HCT116 (cell line): ENCODE results near the gene ITGA7. TPM values are rescaled to one million over a fixed set of nuclear protein-coding genes. Genes with fewer than 3 reads are reported as not detected.

Source experiments
- ATAC-seq: fragments of 200-7000 bp; cut with Tn5 transposase; 2 replicates; pipeline ENCODE4 v1.9.1; 2020; ENCODE audit warnings: mild to moderate bottlenecking, moderate library complexity
- BruUV-seq: library from RNA; stranded (reverse); fragments of 400-500 nt; replicated peaks from 2 replicates; lab custom pipeline; 2021; lab: Mats Ljungman, UMichigan
- CTCF ChIA-PET: fragments of 300-600 bp; sonication (Branson Sonifier 250); formaldehyde crosslinking; loops from one replicate; lab custom pipeline; 2021; ENCODE audit warnings: antibody characterized with exemption; lab: Charles Lee
- POLR2A ChIA-PET: fragments of 300-600, 350-600 bp; sonication (Branson Sonifier 250); formaldehyde crosslinking; loops from one replicate; lab custom pipeline; 2021; ENCODE audit warnings: antibody characterized with exemption; lab: Charles Lee
- RAD21 ChIA-PET, 2 experiments: fragments of 300-600 bp; sonication (Branson Sonifier 250); formaldehyde crosslinking; loops; one replicate each; lab custom pipeline; 2023; ENCODE audit warnings: low total read pairs in 2 of 2; ENCODE audit not compliant: uncharacterized antibody in 2 of 2, unreplicated experiment in 2 of 2, low non-redundant PET in 1 of 2; lab: Charles Lee
- DNase-seq: peaks from one replicate; pipeline ENCODE4 v3.0.0-alpha.2; 2010; ENCODE audit warnings: low read depth, low spot score
- H2AFZ ChIP-seq: fragments of 200-600 bp; shearing (Covaris generic), sonication (generic); 2 replicates; pipeline ENCODE4 v1.6.1; 2017; ENCODE audit warnings: low read depth, mixed run types, mixed read lengths, antibody characterized with exemption, low read length; ENCODE audit not compliant: poor library complexity, severe bottlenecking
- H3K27ac ChIP-seq: 2 replicates; pipeline ENCODE4 v1.5.1; 2012; ENCODE audit warnings: low read depth, low read length
- H3K27me3 ChIP-seq: fragments of 200-600 bp; sonication (generic); 2 replicates; pipeline ENCODE4 v1.6.1; 2016; ENCODE audit warnings: mixed run types, low read length, mixed read lengths; ENCODE audit not compliant: insufficient read depth
- H3K36me3 ChIP-seq, 2 experiments: fragments of 200-500 bp in 1 of 2; fragments of 200-600 bp in 1 of 2; sonication (Bioruptor generic) in 1 of 2; sonication (generic) in 1 of 2; 2 replicates each; pipeline versions ENCODE4 v1.5.1 to v1.6.1; 2014 to 2016; ENCODE audit warnings: low read length in 2 of 2, inconsistent platforms in 1 of 2, mixed read lengths in 1 of 2, mixed run types in 1 of 2; ENCODE audit not compliant: insufficient read depth in 2 of 2, control insufficient read depth in 1 of 2
- H3K4me1 ChIP-seq, 2 experiments: fragments of 200-600 bp in 1 of 2; sonication (generic) in 1 of 2; 2 replicates each; pipeline versions ENCODE4 v1.5.1 to v1.6.1; 2012 to 2017; ENCODE audit warnings: low read length in 2 of 2, inconsistent platforms in 1 of 2, mild to moderate bottlenecking in 1 of 2, mixed read lengths in 1 of 2, mixed run types in 1 of 2, moderate library complexity in 1 of 2; ENCODE audit not compliant: insufficient read depth in 2 of 2, control insufficient read depth in 1 of 2
- H3K4me2 ChIP-seq: fragments of 200-600 bp; sonication (generic); 2 replicates; pipeline ENCODE4 v1.6.1; 2017; ENCODE audit warnings: mixed run types, low read length, mixed read lengths
- H3K4me3 ChIP-seq, 2 experiments: fragments of 200-600 bp in 1 of 2; sonication (generic) in 1 of 2; replicated peaks in 1 of 2; 2 replicates each; pipeline ENCODE4 v1.5.1; 2011 to 2016; ENCODE audit warnings: low read length in 2 of 2, control low read depth in 1 of 2, low read depth in 1 of 2, mild to moderate bottlenecking in 1 of 2, mixed read lengths in 1 of 2, mixed run types in 1 of 2
- H3K79me2 ChIP-seq: fragments of 200-600 bp; sonication (generic); 2 replicates; pipeline ENCODE4 v1.6.1; 2017; ENCODE audit warnings: mild to moderate bottlenecking, mixed run types, low read length, moderate library complexity, mixed read lengths; ENCODE audit not compliant: insufficient read depth
- H3K9ac ChIP-seq: fragments of 200-600 bp; sonication (generic); 2 replicates; pipeline ENCODE4 v1.6.1; 2016; ENCODE audit warnings: low read length, mixed read lengths
- H3K9me2 ChIP-seq: fragments of 200-600 bp; sonication (generic), shearing (Covaris generic); 2 replicates; pipeline ENCODE4 v1.6.1; 2017; ENCODE audit warnings: mixed run types, mild to moderate bottlenecking, moderate library complexity; ENCODE audit not compliant: insufficient read depth
- H3K9me3 ChIP-seq, 2 experiments: fragments of 200-500 bp in 1 of 2; fragments of 200-600 bp in 1 of 2; sonication (Bioruptor generic) in 1 of 2; sonication (generic) in 1 of 2; 2 replicates each; pipeline ENCODE4 v1.6.1; 2014 to 2017; ENCODE audit warnings: low read length in 2 of 2, mixed read lengths in 2 of 2, inconsistent platforms in 1 of 2, low read depth in 1 of 2, mild to moderate bottlenecking in 1 of 2, mixed run types in 1 of 2, moderate library complexity in 1 of 2; ENCODE audit not compliant: control insufficient read depth in 1 of 2, insufficient read depth in 1 of 2
- H4K20me1 ChIP-seq: fragments of 200-600 bp; sonication (generic), shearing (Covaris generic); 2 replicates; pipeline ENCODE4 v1.6.1; 2017; ENCODE audit warnings: mixed run types, mild to moderate bottlenecking, moderate library complexity; ENCODE audit not compliant: insufficient read depth
- CEBPB ChIP-seq: IDR thresholded peaks from 2 replicates; pipeline ENCODE4 v1.6.1; 2012; ENCODE audit warnings: low read depth
- EGR1 ChIP-seq: IDR thresholded peaks from 2 replicates; pipeline ENCODE4 v1.6.1; 2012; ENCODE audit warnings: low read depth
- EZH2 ChIP-seq: fragments of 200-600 bp; sonication (generic); IDR thresholded peaks from 2 replicates; pipeline ENCODE4 v1.6.1; 2017; ENCODE audit warnings: antibody characterized with exemption, mixed run types
- EZH2phosphoT487 ChIP-seq: fragments of 200-600 bp; IDR thresholded peaks from 2 replicates; pipeline ENCODE4 v1.6.1; 2018; ENCODE audit warnings: antibody characterized with exemption, borderline replicate concordance
- FOSL1 ChIP-seq: IDR thresholded peaks from 2 replicates; pipeline ENCODE4 v1.6.1; 2012; ENCODE audit warnings: low read depth
- JUND ChIP-seq: IDR thresholded peaks from 2 replicates; pipeline ENCODE4 v1.6.1; 2012
- POLR2A ChIP-seq: IDR thresholded peaks from 2 replicates; pipeline ENCODE4 v1.7.0; 2011; ENCODE audit warnings: borderline replicate concordance; ENCODE audit not compliant: insufficient read depth, insufficient read length; ENCODE audit errors: extremely low read depth
- POLR2AphosphoS5 ChIP-seq: IDR thresholded peaks from 2 replicates; pipeline ENCODE4 v1.6.1; 2011; ENCODE audit warnings: mild to moderate bottlenecking, low read depth, low read length, moderate library complexity
- SP1 ChIP-seq: IDR thresholded peaks from 2 replicates; pipeline ENCODE4 v1.6.1; 2012; ENCODE audit warnings: low read depth
- TCF7L2 ChIP-seq: IDR thresholded peaks from 2 replicates; pipeline ENCODE4 v1.7.0; 2011; ENCODE audit warnings: borderline replicate concordance, inconsistent platforms; ENCODE audit not compliant: insufficient read depth, insufficient read length; ENCODE audit errors: extremely low read depth
- intact Hi-C: fragments of 100-400 bp; cut with micrococcal nuclease; formaldehyde crosslinking; loops from 2 replicates; pipeline ENCODE4 v1.10.0; 2022
- total RNA-seq: library from RNA; stranded (reverse); gene quantifications from one replicate; pipeline ENCODE4 v1.2.1, GENCODE V29; 2021; ENCODE audit not compliant: unreplicated experiment
- TF ChIP-seq, protein P1 (sequence below): IDR thresholded peaks from 2 replicates; pipeline ENCODE4 v1.6.1; 2012

The ITGA7 gene
- total RNA-seq, 1 experiment from 2014 or later, result 17.8 TPM

DNA sequence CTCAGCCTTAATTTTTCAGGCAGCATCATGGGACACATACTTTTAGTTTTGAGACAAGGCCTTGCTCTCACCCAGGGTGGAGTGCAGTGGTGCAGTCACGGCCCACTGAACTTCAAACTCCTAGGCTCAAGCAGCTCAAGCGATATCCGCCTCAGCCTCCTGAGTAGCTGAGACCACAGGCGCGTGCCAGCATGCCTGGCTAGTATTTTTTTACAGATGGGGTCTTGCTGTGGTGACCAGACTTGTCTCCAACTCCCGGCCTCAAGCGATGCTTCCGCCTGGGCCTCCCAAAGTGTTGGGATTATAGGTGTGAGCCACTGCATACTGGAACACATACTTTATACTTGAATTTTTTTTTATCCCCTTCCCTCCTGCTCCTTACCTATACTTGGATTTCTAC lies 15.2 kb upstream of the ITGA7 start (continued):
- TF ChIP-seq POLR2AphosphoS5, result no peak

DNA sequence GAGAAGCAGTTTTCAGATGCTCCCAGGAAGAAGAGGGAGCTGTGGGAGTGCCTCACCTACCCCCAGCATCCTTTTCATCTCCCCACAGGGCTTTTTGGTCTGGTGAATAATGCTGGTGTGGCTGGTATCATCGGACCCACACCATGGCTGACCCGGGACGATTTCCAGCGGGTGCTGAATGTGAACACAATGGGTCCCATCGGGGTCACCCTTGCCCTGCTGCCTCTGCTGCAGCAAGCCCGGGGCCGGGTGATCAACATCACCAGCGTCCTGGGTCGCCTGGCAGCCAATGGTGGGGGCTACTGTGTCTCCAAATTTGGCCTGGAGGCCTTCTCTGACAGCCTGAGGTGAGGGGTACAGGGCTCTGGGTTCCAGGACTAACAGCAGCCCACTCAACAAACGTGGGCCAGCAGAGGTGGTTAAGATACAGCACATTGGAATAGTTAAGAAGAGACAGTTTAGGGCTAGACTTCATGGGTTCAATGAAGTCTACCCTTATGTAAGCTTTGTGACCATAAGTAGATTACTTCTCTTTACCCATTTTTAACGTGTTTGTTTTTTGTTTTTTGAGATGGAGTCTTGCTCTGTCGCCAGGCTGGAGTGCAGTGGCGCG lies 14.0 kb upstream of the ITGA7 start:
- POLR2A ChIA-PET, result interaction anchor here (1.7 kb wide), 2 partner anchors 8 to 15 kb away, joined by 5 read pairs; partner anchors contain the start of gene CD63
- H3K79me2 ChIP-seq, result peaks cover 16% of the 10 kb centered on the region
- intact Hi-C loops, result loop anchor here (1.0 kb wide), 2 partner anchors 40 to 61 kb away; a partner anchor contains a TSS
- H3K27me3 ChIP-seq, result no peaks in the 10 kb centered on the region
- DNase-seq (no peak), ATAC-seq (no peak)
- peak overlapping the region; percentile 30 for H3K27ac ChIP-seq
- peak overlapping the region; percentile 24; the same call in 1 of the 2 replicates for H3K9ac ChIP-seq
- H3K4me1 ChIP-seq, result peaks cover 29 to 65% of the 10 kb centered on the region in 2 experiments
- no peaks in the 10 kb centered on the region for H4K20me1 ChIP-seq
- H3K4me3 ChIP-seq, result no peak overlapping the region
- H2AFZ ChIP-seq, result no peak overlapping the region
- no peaks in the 10 kb centered on the region for H3K9me3 ChIP-seq
- BruUV-seq, result no TSS peak
- TF ChIP-seq FOSL1, result no peak
- no peak for TF ChIP-seq POLR2A
- TF ChIP-seq, protein P1, sequence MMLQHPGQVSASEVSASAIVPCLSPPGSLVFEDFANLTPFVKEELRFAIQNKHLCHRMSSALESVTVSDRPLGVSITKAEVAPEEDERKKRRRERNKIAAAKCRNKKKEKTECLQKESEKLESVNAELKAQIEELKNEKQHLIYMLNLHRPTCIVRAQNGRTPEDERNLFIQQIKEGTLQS, result no peak
- TF ChIP-seq EGR1, result no peak
- no peak for TF ChIP-seq JUND
- no peak for TF ChIP-seq EZH2
- TF ChIP-seq CEBPB, result no peak
- TF ChIP-seq EZH2phosphoT487, result no peak
- TF ChIP-seq TCF7L2, result no peak
- no peak for TF ChIP-seq SP1
- TF ChIP-seq, all 23 proteins: peak for 0
- CTCF ChIA-PET, result interaction anchor here (0.5 to 4.1 kb wide), 11 partner anchors 8 to 98 kb away, joined by 3 to 35 read pairs (median 5); partner anchors contain the start of gene CD63
- H3K9me2 ChIP-seq, result no peaks in the 10 kb centered on the region
- peaks cover 9 to 36% of the 10 kb centered on the region in 2 experiments; a peak in 3 of 4 replicates for H3K36me3 ChIP-seq
- RAD21 ChIA-PET, result interaction anchor here (0.8 to 1.5 kb wide), 3 partner anchors 17 to 65 kb away, joined by 3 to 4 read pairs (median 3); a partner anchor contains a TSS
- H3K4me2 ChIP-seq, result peak overlapping the region; percentile 53
